Neutrophil (primary cell): ENCODE data around the gene CAMTA1.

Experiments
- H3K27ac ChIP-seq: fragments of 200-600 bp; sonication (generic); 2 replicates; pipeline ENCODE4 v1.5.1; 2016; ENCODE audit warnings: mild to moderate bottlenecking, moderate library complexity
- H3K27me3 ChIP-seq: fragments of 200-600 bp; sonication (generic); 2 replicates; pipeline ENCODE4 v1.6.0; 2016; ENCODE audit warnings: mild to moderate bottlenecking
- H3K36me3 ChIP-seq: fragments of 200-600 bp; sonication (generic); 2 replicates; pipeline ENCODE4 v1.5.1; 2017
- H3K4me1 ChIP-seq, 2 experiments: fragments of 200-600 bp in 1 of 2; sonication (generic) in 1 of 2; 1 replicate in 1 of 2; 2 replicates in 1 of 2; pipeline versions ENCODE4 v1.5.1 to v1.6.1; 2013 to 2016; ENCODE audit warnings: low read depth in 1 of 2, low read length in 1 of 2, mild to moderate bottlenecking in 1 of 2, moderate library complexity in 1 of 2; ENCODE audit not compliant: control insufficient read depth in 1 of 2, insufficient read depth in 1 of 2
- H3K4me3 ChIP-seq, 2 experiments: fragments of 200-600 bp in 1 of 2; sonication (generic) in 1 of 2; 1 replicate in 1 of 2; 2 replicates in 1 of 2; pipeline ENCODE4 v1.5.1; 2013 to 2016; ENCODE audit warnings: low read depth in 1 of 2, low read length in 1 of 2, mild to moderate bottlenecking in 1 of 2, moderate library complexity in 1 of 2
- H3K9me3 ChIP-seq: fragments of 200-600 bp; sonication (generic); 2 replicates; pipeline ENCODE4 v1.5.1; 2016
- CTCF ChIP-seq: fragments of 200-600 bp; sonication (generic); IDR thresholded peaks from 2 replicates; pipeline ENCODE4 v1.5.1; 2016; ENCODE audit warnings: antibody characterized with exemption

CAMTA1 gene

GRCh38 chr1:7677815-7678214 is 892.6 kb downstream of the CAMTA1 start:
- no peak overlapping the region for H3K27ac ChIP-seq
- H3K36me3 ChIP-seq: no peaks in the 10 kb centered on the region
- TF ChIP-seq CTCF: no peak
- no peak overlapping the region for H3K4me3 ChIP-seq
- peaks cover 54% of the 10 kb centered on the region for H3K27me3 ChIP-seq
- H3K4me1 ChIP-seq: peaks cover 6 to 7% of the 10 kb centered on the region in 2 experiments
- H3K9me3 ChIP-seq: no peaks in the 10 kb centered on the region

- Histone ChIP-seq H3K27me3 (peaks cover 50% of the 10 kb centered on the region), H3K9me3 (no peaks in the 10 kb centered on the region), H3K27ac (no peak overlapping the region), H3K4me3 (no peak overlapping the region), H3K4me1 (peaks cover 6 to 7% of the 10 kb centered on the region in 2 experiments), H3K36me3 (no peaks in the 10 kb centered on the region)
- TF ChIP-seq CTCF: no peak
These were observed 893.4 kb downstream of the CAMTA1 start for GRCh38 chr1:7678491-7679158.

GRCh38 chr1:7679159-7679872 is 894.1 kb downstream of the CAMTA1 start:
- peaks cover 50% of the 10 kb centered on the region for H3K27me3 ChIP-seq

GRCh38 chr1:7679873-7680206 is 894.6 kb downstream of the CAMTA1 start:
- H3K9me3 ChIP-seq: no peaks in the 10 kb centered on the region
- peaks cover 6 to 7% of the 10 kb centered on the region in 2 experiments for H3K4me1 ChIP-seq
- H3K27me3 ChIP-seq: peaks cover 50% of the 10 kb centered on the region
- no peak for TF ChIP-seq CTCF
- no peaks in the 10 kb centered on the region for H3K36me3 ChIP-seq
- peak overlapping the region; percentile 51 to 58 for H3K4me3 ChIP-seq
- no peak overlapping the region for H3K27ac ChIP-seq

More at GRCh38 chr1:7679159-7679872, 894.1 kb downstream of the CAMTA1 start:
- TF ChIP-seq CTCF: no peak
- no peak overlapping the region for H3K27ac ChIP-seq
- H3K9me3 ChIP-seq: no peaks in the 10 kb centered on the region
- peaks cover 6 to 7% of the 10 kb centered on the region in 2 experiments for H3K4me1 ChIP-seq
- H3K4me3 ChIP-seq: no peak overlapping the region
- H3K36me3 ChIP-seq: no peaks in the 10 kb centered on the region

- Histone ChIP-seq H3K4me1 (peaks cover 6 to 7% of the 10 kb centered on the region in 2 experiments), H3K4me3 (peak overlapping the region; percentile 51 to 58), H3K27ac (no peak overlapping the region), H3K9me3 (no peaks in the 10 kb centered on the region), H3K36me3 (no peaks in the 10 kb centered on the region), H3K27me3 (peaks cover 50% of the 10 kb centered on the region)
- no peak for TF ChIP-seq CTCF
These were observed 895.1 kb downstream of the CAMTA1 start for GRCh38 chr1:7680207-7680954.
